GM10248 (cell line): ENCODE measurements around the gene ARSB.

Source experiments
- CTCF ChIA-PET: fragments of 300-600 bp; sonication (Branson Sonifier 250); formaldehyde crosslinking; extraction: SDS; loops from one replicate; lab custom pipeline; 2021; ENCODE audit warnings: antibody characterized with exemption; lab: Yijun Ruan, JAX
- POLR2A ChIA-PET: fragments of 350-650 bp; sonication (Branson Sonifier 250); formaldehyde crosslinking; extraction: SDS; loops from one replicate; lab custom pipeline; 2020; ENCODE audit warnings: antibody characterized with exemption; lab: Yijun Ruan, JAX
- DNase-seq: peaks from one replicate; pipeline ENCODE4 v3.0.0; 2012; ENCODE audit errors: extremely low spot score
- CTCF ChIP-seq: IDR thresholded peaks from 2 replicates; pipeline ENCODE4 v1.5.1; 2012; ENCODE audit warnings: mild to moderate bottlenecking, low read depth; ENCODE audit errors: extremely low read depth, missing control alignments, control extremely low read depth

ARSB gene

GRCh38 chr5:78791501-78792100 is 193.5 kb downstream of the ARSB start:
- no peak for TF ChIP-seq CTCF
- DNase-seq = no peak
- POLR2A ChIA-PET = no interaction called here
- CTCF ChIA-PET = interaction anchor here (1.0 to 1.8 kb wide), 4 partner anchors 10 to 32 kb away, joined by 3 to 6 read pairs (median 4); no protein-coding TSS in a partner anchor

GRCh38 chr5:78787783-78788182 is 197.3 kb downstream of the ARSB start:
- CTCF ChIA-PET = interaction anchor here (0.9 to 1.9 kb wide), 4 partner anchors 8 to 34 kb away, joined by 3 to 6 read pairs (median 4); no protein-coding TSS in a partner anchor

GRCh38 chr5:78785454-78785853 is 199.7 kb downstream of the ARSB start:
- ChIA-PET CTCF (no interaction called here), POLR2A (no interaction called here)
- TF ChIP-seq CTCF = no peak
- DNase-seq = no peak

More at GRCh38 chr5:78787783-78788182, 197.3 kb downstream of the ARSB start:
- DNase-seq = no peak
- POLR2A ChIA-PET = no interaction called here
- TF ChIP-seq CTCF = no peak

DNA sequence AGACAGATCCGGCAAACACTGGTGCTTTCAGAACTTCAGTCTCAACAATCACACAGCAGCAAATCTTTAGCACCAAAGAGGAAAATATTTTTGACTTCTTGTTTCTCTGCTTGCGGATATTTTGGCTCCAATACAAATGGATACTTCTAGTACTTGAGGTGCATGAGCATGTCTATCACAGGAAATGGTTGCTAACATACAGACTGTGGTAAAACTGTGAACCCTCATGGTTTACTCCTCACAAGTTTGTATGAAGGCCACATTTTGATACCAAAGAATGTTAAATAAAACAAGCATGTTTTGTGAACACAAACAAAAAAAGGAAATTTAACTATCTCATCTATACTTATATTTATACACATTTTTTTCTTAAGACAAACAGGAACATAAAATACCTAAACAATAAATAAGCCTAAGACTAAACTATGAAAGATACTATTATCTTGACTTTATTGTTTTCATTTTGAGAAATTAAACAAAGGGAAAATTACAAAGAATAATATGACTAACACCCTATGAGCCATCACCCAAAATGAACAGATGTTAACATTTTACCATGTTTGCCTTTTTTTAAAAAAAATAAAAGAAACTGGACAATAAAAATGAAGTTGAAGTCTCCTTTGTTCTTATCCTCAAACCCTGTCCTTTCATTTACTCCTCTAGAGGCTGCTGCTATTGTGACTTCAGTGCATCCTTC is 201.5 kb downstream of the ARSB start:
- POLR2A ChIA-PET = no interaction called here
- CTCF ChIA-PET = interaction anchor here (2.9 to 3.7 kb wide), 2 partner anchors 19 to 23 kb away, joined by 12 to 15 read pairs; no protein-coding TSS in a partner anchor
- no peak for DNase-seq
- no peak for TF ChIP-seq CTCF

DNA sequence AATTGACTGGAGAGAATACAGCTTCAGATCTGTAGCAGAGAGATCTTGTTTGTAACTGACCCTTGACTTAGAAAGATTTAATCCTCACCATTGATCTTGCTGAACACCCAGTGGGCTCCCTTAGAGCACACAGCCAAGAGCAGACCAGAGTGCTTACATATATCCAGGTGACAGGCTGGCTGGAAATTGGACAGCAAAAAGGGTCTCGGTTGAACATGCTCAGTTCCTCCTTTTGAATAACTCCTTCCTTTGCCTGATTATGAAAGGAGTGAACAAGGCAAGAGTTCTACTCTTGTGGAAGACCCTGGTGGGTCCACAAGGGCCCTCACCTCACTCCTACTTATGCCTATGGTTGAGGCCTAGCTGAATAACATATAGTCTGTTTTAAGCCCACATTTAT is 202.4 kb downstream of the ARSB start:
- CTCF ChIA-PET = interaction anchor here (1.2 to 3.7 kb wide), 5 partner anchors 11 to 28 kb away, joined by 3 to 15 read pairs (median 5); no protein-coding TSS in a partner anchor

More for the DNA sequence above, 202.4 kb downstream of the ARSB start:
- POLR2A ChIA-PET = no interaction called here
- no peak for TF ChIP-seq CTCF
- no peak for DNase-seq
